Stimulated activated CD8-positive, alpha-beta memory T cell treated with anti-CD3 and anti-CD28 coated beads, Interleukin-12 subunit alpha, Interleukin-12 subunit beta, amount 100 ng/mL, for 24 hours (primary cell): ENCODE data around the gene TNNT1.
"Not testable (repeated sequence)": the region's sequence is repeated elsewhere in the genome, so short reads cannot be mapped to it uniquely, and the experiment has no call there.

Experiments used
- DNase-seq: peaks from one replicate; pipeline ENCODE4 v3.0.0-alpha.2; 2020; ENCODE audit errors: extremely low read depth

The TNNT1 gene

GRCh38 chr19:55109527-55110291 is 39.3 kb downstream of the TNNT1 start:
- DNase-seq: no peak

- not testable (repeated sequence) for DNase-seq
Measured at GRCh38 chr19:55107252-55107651, 41.8 kb downstream of the TNNT1 start.

- no peak for DNase-seq
Measured at GRCh38 chr19:55106591-55106990, 42.4 kb downstream of the TNNT1 start.

- no peak for DNase-seq
Measured at GRCh38 chr19:55105237-55105636, 43.8 kb downstream of the TNNT1 start.

- no peak for DNase-seq
Measured at GRCh38 chr19:55103190-55103589, 45.8 kb downstream of the TNNT1 start.

- DNase-seq: no peak
Measured at GRCh38 chr19:55101261-55101660, 47.7 kb downstream of the TNNT1 start.

GRCh38 chr19:55099557-55100506 is 49.2 kb downstream of the TNNT1 start:
- no peak for DNase-seq

- no peak for DNase-seq
Measured at GRCh38 chr19:55098716-55099556, 50.1 kb downstream of the TNNT1 start.

- no peak for DNase-seq
Measured at GRCh38 chr19:55097864-55098715, 50.9 kb downstream of the TNNT1 start.

- DNase-seq: no peak
Measured at GRCh38 chr19:55096061-55096701, 52.8 kb downstream of the TNNT1 start.

- no peak for DNase-seq
Measured at GRCh38 chr19:55095260-55096060, 53.5 kb downstream of the TNNT1 start.

- DNase-seq: no peak
Measured at GRCh38 chr19:55094456-55095259, 54.3 kb downstream of the TNNT1 start.

- DNase-seq: no peak
Measured at GRCh38 chr19:55092423-55093318, 56.3 kb downstream of the TNNT1 start.

GRCh38 chr19:55091955-55092354 is 57.1 kb downstream of the TNNT1 start:
- DNase-seq: no peak

GRCh38 chr19:55091126-55091910 is 57.7 kb downstream of the TNNT1 start:
- DNase-seq: no peak

- no peak for DNase-seq
Measured at GRCh38 chr19:55090564-55090963, 58.4 kb downstream of the TNNT1 start.
